Right lobe of liver (tissue), 6 donors: ENCODE data around the gene VTN. TPM values are rescaled to one million over a fixed set of nuclear protein-coding genes. Genes with fewer than 3 reads are reported as not detected.

Source experiments
- ATAC-seq, 4 donors: fragments of 200-7000 bp; cut with Tn5 transposase; one replicate each; pipeline ENCODE4 v1.9.1; 2020; ENCODE audit warnings: mild to moderate bottlenecking in 4 of 4, moderate library complexity in 4 of 4
- DNase-seq, 3 donors: peaks; one replicate each; pipeline ENCODE4 v3.0.0-alpha.2; 2020
- H3K27ac ChIP-seq, 3 donors: fragments of 200-600 bp; one replicate each; pipeline ENCODE4 v1.8.0; 2022
- H3K27me3 ChIP-seq, 2 donors: fragments of 200-600 bp; one replicate each; pipeline ENCODE4 v1.8.0; 2022
- H3K36me3 ChIP-seq, 4 donors: fragments of 200-600 bp; sonication (generic) in 1 of 4; one replicate each; pipeline versions ENCODE4 v1.5.1 to v1.8.0; 2017 to 2022; ENCODE audit warnings: control low read depth in 1 of 4
- H3K4me1 ChIP-seq, 4 donors: fragments of 200-600 bp; sonication (generic) in 1 of 4; one replicate each; pipeline versions ENCODE4 v1.5.1 to v1.8.0; 2017 to 2022; ENCODE audit warnings: control low read depth in 1 of 4
- H3K4me3 ChIP-seq, 3 donors: fragments of 200-600 bp; one replicate each; pipeline ENCODE4 v1.8.0; 2022
- H3K9me3 ChIP-seq, 4 donors: fragments of 200-600 bp; sonication (generic) in 1 of 4; one replicate each; pipeline versions ENCODE4 v1.5.1 to v1.8.0; 2017 to 2022; ENCODE audit warnings: control low read depth in 1 of 4
- POLR2A ChIP-seq: fragments of 450-650 bp; IDR thresholded peaks from one replicate; pipeline ENCODE4 v1.6.1; 2017; ENCODE audit warnings: antibody characterized with exemption, mild to moderate bottlenecking
- WGBS: methylation state at CpG from one replicate; pipeline ENCODE4 v1.1.6; 2018; ENCODE audit warnings: low coverage, low lambda C conversion rate; ENCODE audit not compliant: insufficient coverage; ENCODE audit errors: missing lambda C conversion rate; 5-methylcytosine and 5-hydroxymethylcytosine counted together
- intact Hi-C, 2 donors: fragments of 100-400 bp; cut with DNase I; formaldehyde crosslinking; loops; one replicate each; pipeline versions ENCODE4 v1.11.2 to v1.14.1; 2022
- total RNA-seq, 6 experiments: library from RNA; depleted of rRNA in 2 of 6; stranded (reverse); fragments of >200 nt in 2 of 6; fragmentation: NEBNext Ultra II Directional in 3 of 6; extraction: Animal tissue kit (Norgen Biotek cat#: 25700) in 3 of 6; gene quantifications; one replicate each; pipeline versions ENCODE4 v1.1.0 to v1.2.4, GENCODE V29; 2016 to 2023
- TF ChIP-seq, protein P1 (sequence below), 4 donors: fragments of 200-600 bp in 3 of 4; fragments of 450-650 bp in 1 of 4; IDR thresholded peaks; one replicate each; pipeline versions ENCODE4 v1.5.1 to v1.8.0; 2016 to 2022; ENCODE audit warnings: antibody characterized with exemption in 4 of 4, mild to moderate bottlenecking in 2 of 4
- donor health status: DM: no; HTN: yes; CAD: no.
- donor health status: DM: no; HTN: no; CAD: no.
- donor health status: DM: no; HTN: no; CAD: no.
- donor health status: DM: no; HTN: yes; CAD: no.
- donor health status: DM: no; HTN: yes; CAD: no.

The VTN gene
- total RNA-seq, 6 experiments from 2014 or later = 2,747 to 3,771 (median 3,031) TPM

DNA sequence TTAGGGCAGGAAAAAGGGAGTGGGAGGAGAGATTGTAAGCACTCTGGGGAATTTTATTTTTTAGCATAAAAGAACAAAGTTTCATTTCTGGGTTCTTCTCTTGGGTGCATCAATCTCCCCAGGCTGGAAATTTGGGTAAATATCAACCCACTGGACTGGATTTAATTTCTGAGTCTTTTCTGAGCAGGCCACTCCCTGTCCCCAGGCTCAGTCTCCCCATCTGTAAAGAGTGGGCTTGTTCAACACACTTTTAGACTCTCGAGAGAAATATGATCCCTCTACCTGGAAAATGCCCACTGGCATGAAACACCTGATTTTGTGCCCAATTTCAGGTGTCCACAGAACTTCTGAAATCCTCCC is 617 bp upstream of the VTN start:
- intact Hi-C loops = no loop called here
- no peaks in the 10 kb centered on the region for H3K9me3 ChIP-seq
- H3K4me3 ChIP-seq = peak overlapping the region; percentile 11 to 92 (median 47)
- H3K4me1 ChIP-seq = peaks cover 0 to 22% (median 2%) of the 10 kb centered on the region in 4 donors
- no peak for TF ChIP-seq POLR2A
- TF ChIP-seq, protein P1, sequence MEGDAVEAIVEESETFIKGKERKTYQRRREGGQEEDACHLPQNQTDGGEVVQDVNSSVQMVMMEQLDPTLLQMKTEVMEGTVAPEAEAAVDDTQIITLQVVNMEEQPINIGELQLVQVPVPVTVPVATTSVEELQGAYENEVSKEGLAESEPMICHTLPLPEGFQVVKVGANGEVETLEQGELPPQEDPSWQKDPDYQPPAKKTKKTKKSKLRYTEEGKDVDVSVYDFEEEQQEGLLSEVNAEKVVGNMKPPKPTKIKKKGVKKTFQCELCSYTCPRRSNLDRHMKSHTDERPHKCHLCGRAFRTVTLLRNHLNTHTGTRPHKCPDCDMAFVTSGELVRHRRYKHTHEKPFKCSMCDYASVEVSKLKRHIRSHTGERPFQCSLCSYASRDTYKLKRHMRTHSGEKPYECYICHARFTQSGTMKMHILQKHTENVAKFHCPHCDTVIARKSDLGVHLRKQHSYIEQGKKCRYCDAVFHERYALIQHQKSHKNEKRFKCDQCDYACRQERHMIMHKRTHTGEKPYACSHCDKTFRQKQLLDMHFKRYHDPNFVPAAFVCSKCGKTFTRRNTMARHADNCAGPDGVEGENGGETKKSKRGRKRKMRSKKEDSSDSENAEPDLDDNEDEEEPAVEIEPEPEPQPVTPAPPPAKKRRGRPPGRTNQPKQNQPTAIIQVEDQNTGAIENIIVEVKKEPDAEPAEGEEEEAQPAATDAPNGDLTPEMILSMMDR (IDR thresholded peaks at IDR 0.05) = no peak
- peaks cover 0 to 27% (median 10%) of the 10 kb centered on the region in 4 donors for H3K36me3 ChIP-seq
- 25% methylated on average over 1 of the region's 1 CpG for WGBS
- no peaks in the 10 kb centered on the region for H3K27me3 ChIP-seq
- DNase-seq = no peak
- peak in 1 of 4 donors; percentile 0 for ATAC-seq
- peak overlapping the region; percentile 14 to 92 (median 85) for H3K27ac ChIP-seq

DNA sequence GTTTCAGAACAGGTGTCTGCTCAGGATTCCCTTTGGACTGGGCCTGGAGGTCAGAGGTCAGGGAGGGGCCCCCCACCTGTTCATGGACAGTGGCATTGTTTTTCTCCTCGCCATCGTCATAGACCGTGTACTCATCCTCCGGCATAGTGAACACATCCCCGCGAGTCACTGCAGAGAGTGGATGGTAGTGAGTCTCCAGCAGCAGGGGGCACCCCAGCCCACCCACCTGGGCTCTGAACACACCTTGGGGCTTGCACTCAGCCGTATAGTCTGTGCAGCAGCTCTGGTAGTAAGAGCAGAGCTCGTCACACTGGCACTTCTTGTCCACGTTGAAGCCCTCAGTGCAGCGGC is 448 bp downstream of the VTN start:
- peak in 2 of 3 donors; percentile 54 to 66 for DNase-seq
- peak overlapping the region; percentile 70 to 92 (median 85) for H3K27ac ChIP-seq

DNA sequence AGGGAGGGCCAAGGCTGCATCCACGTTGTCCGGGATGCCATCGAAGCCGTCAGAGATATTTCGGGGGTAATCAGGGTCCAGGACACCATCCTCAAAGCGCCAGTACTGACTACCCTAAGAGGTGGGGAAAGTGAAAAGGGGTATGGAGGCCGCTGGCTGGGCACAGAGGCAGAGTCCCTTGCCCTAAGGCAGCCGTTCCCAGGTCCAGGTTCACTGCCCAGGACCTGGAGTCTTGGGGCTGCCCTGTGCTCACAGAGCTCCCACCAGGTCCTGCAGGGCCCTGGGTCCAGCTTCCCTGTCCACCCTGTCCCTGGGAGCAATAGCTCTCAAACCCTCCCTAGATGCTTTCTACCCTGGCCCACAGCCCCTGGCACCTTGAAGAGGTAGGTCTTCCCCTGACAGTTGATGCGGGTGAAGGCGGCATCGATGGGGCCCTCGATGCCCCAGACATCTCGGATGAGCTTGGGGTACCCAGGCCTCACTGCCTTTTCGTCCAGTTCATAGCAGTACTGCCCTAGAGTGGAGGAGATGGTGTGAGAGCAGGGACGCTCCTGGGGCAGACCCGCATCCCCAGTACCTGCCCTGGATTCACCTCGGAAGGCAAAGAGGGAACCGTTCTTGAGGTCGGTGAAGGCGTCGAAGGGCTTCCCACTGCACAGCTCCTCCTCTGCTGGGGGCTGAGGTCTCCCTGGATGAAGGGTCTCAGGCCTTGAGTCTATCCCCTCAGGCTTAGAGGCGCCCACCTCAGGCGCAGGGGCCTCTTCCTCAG is 1.0 kb downstream of the VTN start:
- ATAC-seq = no peak

More for the DNA sequence above, 448 bp downstream of the VTN start:
- Histone ChIP-seq H3K4me3 (peak overlapping the region; percentile 63 to 92 (median 88)), H3K9me3 (no peaks in the 10 kb centered on the region), H3K36me3 (peaks cover 0 to 27% (median 10%) of the 10 kb centered on the region in 4 donors), H3K4me1 (peaks cover 0 to 22% (median 2%) of the 10 kb centered on the region in 4 donors), H3K27me3 (no peaks in the 10 kb centered on the region)
- no CpG with 5 or more reads among the region's 10 CpGs for WGBS
- TF ChIP-seq, protein P1 (IDR thresholded peaks at IDR 0.05) = peak in 2 of 4 donors; percentile 2 to 19
- TF ChIP-seq POLR2A = no peak
- intact Hi-C loops = no loop called here
- ATAC-seq = peak; percentile 0 to 4 (median 2)

DNA sequence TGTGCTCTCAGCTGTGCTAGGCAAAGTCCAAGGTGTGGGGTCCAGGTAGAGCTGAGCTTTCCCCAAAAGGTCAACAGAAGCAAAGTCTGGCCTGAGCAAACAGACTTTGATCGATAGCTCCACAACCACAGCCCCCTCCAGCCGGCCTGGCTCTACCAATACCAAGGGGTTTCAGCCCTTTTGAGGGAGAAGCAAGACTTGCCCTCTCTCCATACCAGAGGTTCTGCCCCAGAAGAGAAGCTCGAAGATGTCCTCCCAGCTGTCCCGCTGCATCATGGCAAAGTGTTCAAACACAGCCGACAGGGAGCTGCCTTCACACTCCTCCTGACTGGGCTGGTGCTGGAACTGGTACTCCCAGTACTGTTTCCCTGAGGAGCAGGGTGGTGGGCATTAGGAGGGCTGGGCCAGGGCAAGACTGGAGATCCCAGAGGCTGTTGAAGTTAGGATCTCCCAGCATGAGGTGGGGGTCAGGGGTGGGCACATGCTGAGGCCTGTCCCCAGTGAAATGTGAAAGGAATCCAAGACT is 1.7 kb downstream of the VTN start:
- intact Hi-C loops = no loop called here
- H3K9me3 ChIP-seq = no peaks in the 10 kb centered on the region
- peaks cover 0 to 27% (median 10%) of the 10 kb centered on the region in 4 donors for H3K36me3 ChIP-seq
- H3K27me3 ChIP-seq = no peaks in the 10 kb centered on the region
- peak overlapping the region; percentile 63 to 92 (median 88) for H3K4me3 ChIP-seq
- ATAC-seq = peak; percentile 26 to 51 (median 39)
- TF ChIP-seq POLR2A = peak; percentile 42
- TF ChIP-seq, protein P1 (IDR thresholded peaks at IDR 0.05) = no peak
- peak; percentile 67 to 89 (median 80) for DNase-seq
- 20% methylated on average over 2 of the region's 5 CpGs for WGBS
- H3K27ac ChIP-seq = peak overlapping the region; percentile 70 to 92 (median 85)
- peaks cover 0 to 22% (median 2%) of the 10 kb centered on the region in 4 donors for H3K4me1 ChIP-seq

More for the DNA sequence above, 1.0 kb downstream of the VTN start:
- no peaks in the 10 kb centered on the region for H3K9me3 ChIP-seq
- H3K4me3 ChIP-seq = peak overlapping the region; percentile 63 to 92 (median 88)
- peaks cover 0 to 22% (median 2%) of the 10 kb centered on the region in 4 donors for H3K4me1 ChIP-seq
- TF ChIP-seq, protein P1 (IDR thresholded peaks at IDR 0.05) = no peak
- TF ChIP-seq POLR2A = no peak
- H3K27ac ChIP-seq = peak overlapping the region; percentile 70 to 92 (median 85)
- no peaks in the 10 kb centered on the region for H3K27me3 ChIP-seq
- 23% methylated on average over 12 of the region's 23 CpGs for WGBS
- peaks cover 0 to 27% (median 10%) of the 10 kb centered on the region in 4 donors for H3K36me3 ChIP-seq
- no peak for DNase-seq
- intact Hi-C loops = no loop called here
